Mesothelial cell of epicardium (in vitro differentiated cells): ENCODE results near the gene JMJD1C. TPM values are rescaled to one million over a fixed set of nuclear protein-coding genes. Genes with fewer than 3 reads are reported as not detected.
"Not testable (repeated sequence)": the region's sequence is repeated elsewhere in the genome, so short reads cannot be mapped to it uniquely, and the experiment has no call there.

ENCODE experiments used
- DNase-seq, 2 experiments: peaks; one replicate each; pipeline ENCODE4 v3.0.0; 2021; ENCODE audit warnings: low spot score in 2 of 2; ENCODE audit not compliant: unreplicated experiment in 2 of 2
- H3K27ac Mint-ChIP-seq: 2 replicates; pipeline ENCODE4 v1.8.0; 2021; ENCODE audit warnings: mixed read lengths
- H3K27me3 Mint-ChIP-seq: 2 replicates; pipeline ENCODE4 v1.8.0; 2021; ENCODE audit warnings: low read depth, mixed read lengths
- H3K36me3 Mint-ChIP-seq: 2 replicates; pipeline ENCODE4 v1.8.0; 2021; ENCODE audit warnings: mixed read lengths
- H3K4me1 Mint-ChIP-seq: 2 replicates; pipeline ENCODE4 v1.8.0; 2021; ENCODE audit warnings: mixed read lengths
- H3K4me3 Mint-ChIP-seq: 2 replicates; pipeline ENCODE4 v1.8.0; 2021; ENCODE audit warnings: mild to moderate bottlenecking, moderate library complexity, mixed read lengths
- H3K9me3 Mint-ChIP-seq: 2 replicates; pipeline ENCODE4 v1.8.0; 2021; ENCODE audit warnings: mixed read lengths
- total RNA-seq: library from RNA; stranded (reverse); gene quantifications from 3 replicates; pipeline ENCODE4 v1.2.1, GENCODE V29; 2021
- TF ChIP-seq, protein P1 (sequence below): fragments of 200-600 bp; sonication (generic); IDR thresholded peaks from one replicate; pipeline ENCODE4 v1.5.0; 2021; ENCODE audit warnings: antibody characterized with exemption; ENCODE audit not compliant: unreplicated experiment

Gene JMJD1C
- total RNA-seq, 1 donor from 2014 or later: 112 TPM

- no peaks in the 10 kb centered on the region for H3K27me3 Mint-ChIP-seq
- H3K4me3 Mint-ChIP-seq: no peak overlapping the region
- peak overlapping the region; percentile 91 for H3K27ac Mint-ChIP-seq
- H3K36me3 Mint-ChIP-seq: peaks cover 14% of the 10 kb centered on the region
- peaks cover 11% of the 10 kb centered on the region for H3K9me3 Mint-ChIP-seq
- TF ChIP-seq, protein P1, sequence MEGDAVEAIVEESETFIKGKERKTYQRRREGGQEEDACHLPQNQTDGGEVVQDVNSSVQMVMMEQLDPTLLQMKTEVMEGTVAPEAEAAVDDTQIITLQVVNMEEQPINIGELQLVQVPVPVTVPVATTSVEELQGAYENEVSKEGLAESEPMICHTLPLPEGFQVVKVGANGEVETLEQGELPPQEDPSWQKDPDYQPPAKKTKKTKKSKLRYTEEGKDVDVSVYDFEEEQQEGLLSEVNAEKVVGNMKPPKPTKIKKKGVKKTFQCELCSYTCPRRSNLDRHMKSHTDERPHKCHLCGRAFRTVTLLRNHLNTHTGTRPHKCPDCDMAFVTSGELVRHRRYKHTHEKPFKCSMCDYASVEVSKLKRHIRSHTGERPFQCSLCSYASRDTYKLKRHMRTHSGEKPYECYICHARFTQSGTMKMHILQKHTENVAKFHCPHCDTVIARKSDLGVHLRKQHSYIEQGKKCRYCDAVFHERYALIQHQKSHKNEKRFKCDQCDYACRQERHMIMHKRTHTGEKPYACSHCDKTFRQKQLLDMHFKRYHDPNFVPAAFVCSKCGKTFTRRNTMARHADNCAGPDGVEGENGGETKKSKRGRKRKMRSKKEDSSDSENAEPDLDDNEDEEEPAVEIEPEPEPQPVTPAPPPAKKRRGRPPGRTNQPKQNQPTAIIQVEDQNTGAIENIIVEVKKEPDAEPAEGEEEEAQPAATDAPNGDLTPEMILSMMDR: no peak
- peaks cover 25% of the 10 kb centered on the region for H3K4me1 Mint-ChIP-seq
- no peak for DNase-seq
These were observed 38.5 kb upstream of the JMJD1C start for GRCh38 chr10:63504145-63504881.

DNA sequence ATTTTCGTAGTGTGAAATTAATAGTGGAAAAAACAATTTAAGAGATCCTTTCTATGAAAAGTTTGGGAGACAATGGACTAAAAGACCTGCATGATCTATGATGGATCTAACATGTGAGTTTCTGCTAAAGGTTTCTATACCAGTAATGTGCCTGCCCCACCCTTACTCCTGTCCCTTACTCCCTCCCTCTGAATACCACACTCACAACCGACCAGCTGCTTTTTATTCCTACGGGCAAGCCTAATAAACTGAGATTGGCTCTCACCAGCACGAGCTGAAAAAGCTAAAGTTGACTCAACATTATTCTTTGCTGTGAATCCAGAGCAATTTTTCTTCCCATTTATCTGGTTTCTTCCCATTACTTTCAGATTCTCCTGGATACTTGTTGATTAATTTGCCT is 37.6 kb upstream of the JMJD1C start:
- H3K4me1 Mint-ChIP-seq: peaks cover 31% of the 10 kb centered on the region
- peak overlapping the region; percentile 91 for H3K27ac Mint-ChIP-seq
- H3K4me3 Mint-ChIP-seq: no peak overlapping the region
- no peaks in the 10 kb centered on the region for H3K27me3 Mint-ChIP-seq
- TF ChIP-seq, protein P1: no peak
- H3K36me3 Mint-ChIP-seq: peaks cover 6% of the 10 kb centered on the region
- H3K9me3 Mint-ChIP-seq: peaks cover 3% of the 10 kb centered on the region
- DNase-seq: no peak

DNA sequence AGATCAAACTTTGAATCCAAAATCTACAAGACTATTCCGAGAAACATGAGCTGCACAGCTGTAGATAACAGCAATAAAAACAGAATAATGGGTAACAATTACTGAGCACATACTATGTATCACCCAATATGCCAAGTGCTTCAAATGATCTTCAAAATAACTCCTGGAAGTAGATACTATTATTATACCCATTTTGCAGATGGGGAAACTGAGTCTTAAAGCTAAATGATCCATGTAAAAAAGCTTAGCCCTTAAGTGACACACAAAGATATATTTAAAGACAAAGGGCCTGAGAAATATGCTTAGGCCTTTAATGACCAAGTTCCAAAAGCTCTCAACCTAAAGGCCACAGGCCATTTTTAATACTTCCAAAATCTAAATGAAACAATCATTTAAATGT is 37.1 kb upstream of the JMJD1C start:
- no peak for DNase-seq
- TF ChIP-seq, protein P1: no peak
- no peaks in the 10 kb centered on the region for H3K27me3 Mint-ChIP-seq
- peak overlapping the region; percentile 40 for H3K27ac Mint-ChIP-seq
- H3K36me3 Mint-ChIP-seq: peaks cover 3% of the 10 kb centered on the region
- H3K4me3 Mint-ChIP-seq: no peak overlapping the region
- H3K9me3 Mint-ChIP-seq: no peaks in the 10 kb centered on the region
- peaks cover 36% of the 10 kb centered on the region for H3K4me1 Mint-ChIP-seq

DNA sequence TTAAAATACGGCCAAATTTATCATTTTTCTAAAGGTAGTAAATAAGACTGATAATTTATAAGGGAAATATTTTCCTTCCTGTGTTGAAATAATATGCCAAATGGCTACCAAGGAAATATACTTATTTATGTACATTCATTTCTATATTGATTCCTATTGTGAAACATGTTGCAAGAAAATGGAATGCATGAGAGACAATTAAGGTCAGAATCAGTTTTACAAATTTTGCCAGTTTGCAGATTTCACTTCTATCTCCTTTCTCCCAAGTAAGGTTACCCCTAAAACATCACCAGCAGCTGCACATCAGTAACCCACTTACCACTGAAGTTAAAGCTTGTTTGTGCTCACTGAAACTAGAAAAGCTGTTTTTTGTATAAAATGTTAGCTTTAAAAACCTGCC is 36.2 kb upstream of the JMJD1C start:
- Mint-ChIP-seq H3K4me3 (no peak overlapping the region), H3K9me3 (no peaks in the 10 kb centered on the region), H3K27ac (peak overlapping the region; percentile 22), H3K27me3 (no peaks in the 10 kb centered on the region), H3K36me3 (peaks cover 3% of the 10 kb centered on the region), H3K4me1 (peaks cover 39% of the 10 kb centered on the region)
- DNase-seq: no peak
- TF ChIP-seq, protein P1: no peak

- Mint-ChIP-seq H3K4me1 (peaks cover 34% of the 10 kb centered on the region), H3K36me3 (peaks cover 11% of the 10 kb centered on the region)
- not testable (repeated sequence) for H3K27ac Mint-ChIP-seq, H3K9me3 Mint-ChIP-seq, H3K4me3 Mint-ChIP-seq, H3K27me3 Mint-ChIP-seq, DNase-seq
These were observed 34.8 kb upstream of the JMJD1C start for GRCh38 chr10:63500551-63500950.

- Mint-ChIP-seq H3K36me3 (peaks cover 15% of the 10 kb centered on the region), H3K27ac (peak overlapping the region; percentile 43), H3K9me3 (peaks cover 7% of the 10 kb centered on the region), H3K27me3 (no peaks in the 10 kb centered on the region), H3K4me1 (peaks cover 21% of the 10 kb centered on the region), H3K4me3 (no peak overlapping the region)
- no peak for DNase-seq
- TF ChIP-seq, protein P1: no peak
These were observed 32.9 kb upstream of the JMJD1C start for GRCh38 chr10:63498665-63499064.
